Measurements from ENCODE around the gene MBL2. TPM values are rescaled to one million over a fixed set of nuclear protein-coding genes. Genes with fewer than 3 reads are reported as not detected.

The MBL2 gene
- total RNA-seq, 1 experiment from 2014 or later, result not detected

DNA sequence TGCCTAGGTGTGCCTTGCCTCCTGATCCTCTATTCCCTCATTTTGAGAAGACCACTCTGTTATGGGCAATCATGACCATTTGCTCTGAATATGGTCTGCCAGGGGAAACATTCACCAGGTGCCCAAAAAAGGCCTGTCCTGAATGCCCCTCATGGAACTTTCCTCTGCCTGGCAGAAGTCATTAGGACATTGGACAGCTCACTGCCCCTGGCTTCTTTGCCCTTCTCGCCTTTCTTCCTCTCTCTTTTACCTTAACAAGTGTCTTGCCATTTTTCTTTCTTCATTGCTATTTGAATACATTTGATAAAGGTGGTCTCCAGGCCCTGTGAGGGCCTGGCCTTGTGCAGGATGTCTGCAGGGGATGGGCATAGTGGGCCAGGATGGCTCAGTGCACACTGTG, 20.3 kb downstream of the MBL2 start (continued):
- TF ChIP-seq, protein P1, sequence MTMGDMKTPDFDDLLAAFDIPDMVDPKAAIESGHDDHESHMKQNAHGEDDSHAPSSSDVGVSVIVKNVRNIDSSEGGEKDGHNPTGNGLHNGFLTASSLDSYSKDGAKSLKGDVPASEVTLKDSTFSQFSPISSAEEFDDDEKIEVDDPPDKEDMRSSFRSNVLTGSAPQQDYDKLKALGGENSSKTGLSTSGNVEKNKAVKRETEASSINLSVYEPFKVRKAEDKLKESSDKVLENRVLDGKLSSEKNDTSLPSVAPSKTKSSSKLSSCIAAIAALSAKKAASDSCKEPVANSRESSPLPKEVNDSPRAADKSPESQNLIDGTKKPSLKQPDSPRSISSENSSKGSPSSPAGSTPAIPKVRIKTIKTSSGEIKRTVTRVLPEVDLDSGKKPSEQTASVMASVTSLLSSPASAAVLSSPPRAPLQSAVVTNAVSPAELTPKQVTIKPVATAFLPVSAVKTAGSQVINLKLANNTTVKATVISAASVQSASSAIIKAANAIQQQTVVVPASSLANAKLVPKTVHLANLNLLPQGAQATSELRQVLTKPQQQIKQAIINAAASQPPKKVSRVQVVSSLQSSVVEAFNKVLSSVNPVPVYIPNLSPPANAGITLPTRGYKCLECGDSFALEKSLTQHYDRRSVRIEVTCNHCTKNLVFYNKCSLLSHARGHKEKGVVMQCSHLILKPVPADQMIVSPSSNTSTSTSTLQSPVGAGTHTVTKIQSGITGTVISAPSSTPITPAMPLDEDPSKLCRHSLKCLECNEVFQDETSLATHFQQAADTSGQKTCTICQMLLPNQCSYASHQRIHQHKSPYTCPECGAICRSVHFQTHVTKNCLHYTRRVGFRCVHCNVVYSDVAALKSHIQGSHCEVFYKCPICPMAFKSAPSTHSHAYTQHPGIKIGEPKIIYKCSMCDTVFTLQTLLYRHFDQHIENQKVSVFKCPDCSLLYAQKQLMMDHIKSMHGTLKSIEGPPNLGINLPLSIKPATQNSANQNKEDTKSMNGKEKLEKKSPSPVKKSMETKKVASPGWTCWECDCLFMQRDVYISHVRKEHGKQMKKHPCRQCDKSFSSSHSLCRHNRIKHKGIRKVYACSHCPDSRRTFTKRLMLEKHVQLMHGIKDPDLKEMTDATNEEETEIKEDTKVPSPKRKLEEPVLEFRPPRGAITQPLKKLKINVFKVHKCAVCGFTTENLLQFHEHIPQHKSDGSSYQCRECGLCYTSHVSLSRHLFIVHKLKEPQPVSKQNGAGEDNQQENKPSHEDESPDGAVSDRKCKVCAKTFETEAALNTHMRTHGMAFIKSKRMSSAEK (CRISPR knock-in tag; IDR thresholded peaks at IDR 0.05; ENCODE audit: borderline replicate concordance), result no peak
- TF ChIP-seq TCF7 (CRISPR knock-in tag; IDR thresholded peaks at IDR 0.05; ENCODE audit: low read depth), result no peak
- no peak for TF ChIP-seq ESRRA (CRISPR knock-in tag; IDR thresholded peaks at IDR 0.05; ENCODE audit: borderline replicate concordance)
- TF ChIP-seq ZNF396 (CRISPR knock-in tag; IDR thresholded peaks at IDR 0.05; ENCODE audit: borderline replicate concordance), result no peak

DNA sequence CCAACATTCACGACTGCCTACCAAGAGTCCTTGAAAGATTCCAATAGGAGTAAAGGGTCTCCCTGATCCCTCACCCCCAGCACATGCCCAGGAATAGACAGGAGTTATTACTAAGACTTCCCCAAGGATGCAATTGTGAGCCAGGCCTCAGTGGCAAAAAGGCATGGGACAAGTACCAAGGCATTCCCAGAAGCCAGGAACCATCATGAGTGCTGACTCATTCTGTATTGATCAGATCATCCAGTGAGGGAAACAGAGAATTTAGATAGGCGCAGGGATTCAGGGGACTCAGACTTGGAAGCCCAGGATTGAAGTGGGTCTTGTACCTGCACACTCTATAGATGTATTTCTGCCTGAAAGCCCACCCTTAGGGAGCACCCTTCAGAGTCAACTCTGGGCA, 21.2 kb downstream of the MBL2 start:
- ATAC-seq (no peak), DNase-seq (ENCODE audit: low spot score) (no peak)
- TF ChIP-seq ELF4 (CRISPR knock-in tag; IDR thresholded peaks at IDR 0.05; ENCODE audit: low read depth), result no peak
- TF ChIP-seq, protein P2, sequence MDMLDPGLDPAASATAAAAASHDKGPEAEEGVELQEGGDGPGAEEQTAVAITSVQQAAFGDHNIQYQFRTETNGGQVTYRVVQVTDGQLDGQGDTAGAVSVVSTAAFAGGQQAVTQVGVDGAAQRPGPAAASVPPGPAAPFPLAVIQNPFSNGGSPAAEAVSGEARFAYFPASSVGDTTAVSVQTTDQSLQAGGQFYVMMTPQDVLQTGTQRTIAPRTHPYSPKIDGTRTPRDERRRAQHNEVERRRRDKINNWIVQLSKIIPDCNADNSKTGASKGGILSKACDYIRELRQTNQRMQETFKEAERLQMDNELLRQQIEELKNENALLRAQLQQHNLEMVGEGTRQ (CRISPR knock-in tag; IDR thresholded peaks at IDR 0.05), result no peak
- no peak for TF ChIP-seq CBFB (CRISPR knock-in tag; IDR thresholded peaks at IDR 0.05; ENCODE audit: low read depth)
- no peak for TF ChIP-seq ZBTB21 (CRISPR knock-in tag; IDR thresholded peaks at IDR 0.05; ENCODE audit: borderline replicate concordance)
- no peak for TF ChIP-seq ZNF263 (CRISPR knock-in tag; IDR thresholded peaks at IDR 0.05; ENCODE audit: low read depth)
- TF ChIP-seq, protein P3, sequence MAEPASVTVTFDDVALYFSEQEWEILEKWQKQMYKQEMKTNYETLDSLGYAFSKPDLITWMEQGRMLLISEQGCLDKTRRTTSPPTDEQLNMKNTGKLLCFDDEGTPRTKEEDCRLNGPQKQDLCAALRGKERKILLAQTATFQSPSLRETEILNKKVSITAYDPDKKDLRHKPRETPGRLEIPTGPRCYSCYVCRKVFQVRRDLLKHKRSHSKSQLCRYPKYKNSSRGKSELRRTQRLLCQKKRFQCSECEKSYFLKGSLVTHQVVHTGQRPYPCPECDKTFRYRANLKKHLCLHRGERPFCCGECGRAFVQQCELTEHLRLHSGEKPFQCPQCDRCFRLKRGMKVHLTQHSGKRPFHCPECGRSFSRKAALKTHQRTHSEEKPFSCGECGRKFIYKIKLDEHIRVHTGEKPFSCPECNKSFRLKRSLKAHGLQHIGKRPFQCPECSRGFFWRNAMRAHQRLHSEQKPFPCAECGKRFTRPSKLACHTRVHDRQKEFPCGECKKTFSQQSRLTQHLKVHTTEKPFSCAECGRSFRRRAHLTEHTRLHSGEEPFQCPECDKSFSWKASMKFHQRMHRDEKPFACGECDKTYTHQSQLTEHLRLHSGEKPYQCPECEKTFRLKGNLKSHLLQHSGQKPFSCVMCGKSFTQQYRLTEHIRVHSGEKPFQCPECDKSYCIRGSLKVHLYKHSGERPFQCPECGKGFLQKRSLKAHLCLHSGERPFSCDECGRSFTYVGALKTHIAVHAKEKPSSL (CRISPR knock-in tag; conservative IDR thresholded peaks at IDR 0.05), result no peak
- TF ChIP-seq IRF2 (CRISPR knock-in tag; IDR thresholded peaks at IDR 0.05; ENCODE audit: borderline replicate concordance, low read depth), result no peak
- TF ChIP-seq, protein P4, sequence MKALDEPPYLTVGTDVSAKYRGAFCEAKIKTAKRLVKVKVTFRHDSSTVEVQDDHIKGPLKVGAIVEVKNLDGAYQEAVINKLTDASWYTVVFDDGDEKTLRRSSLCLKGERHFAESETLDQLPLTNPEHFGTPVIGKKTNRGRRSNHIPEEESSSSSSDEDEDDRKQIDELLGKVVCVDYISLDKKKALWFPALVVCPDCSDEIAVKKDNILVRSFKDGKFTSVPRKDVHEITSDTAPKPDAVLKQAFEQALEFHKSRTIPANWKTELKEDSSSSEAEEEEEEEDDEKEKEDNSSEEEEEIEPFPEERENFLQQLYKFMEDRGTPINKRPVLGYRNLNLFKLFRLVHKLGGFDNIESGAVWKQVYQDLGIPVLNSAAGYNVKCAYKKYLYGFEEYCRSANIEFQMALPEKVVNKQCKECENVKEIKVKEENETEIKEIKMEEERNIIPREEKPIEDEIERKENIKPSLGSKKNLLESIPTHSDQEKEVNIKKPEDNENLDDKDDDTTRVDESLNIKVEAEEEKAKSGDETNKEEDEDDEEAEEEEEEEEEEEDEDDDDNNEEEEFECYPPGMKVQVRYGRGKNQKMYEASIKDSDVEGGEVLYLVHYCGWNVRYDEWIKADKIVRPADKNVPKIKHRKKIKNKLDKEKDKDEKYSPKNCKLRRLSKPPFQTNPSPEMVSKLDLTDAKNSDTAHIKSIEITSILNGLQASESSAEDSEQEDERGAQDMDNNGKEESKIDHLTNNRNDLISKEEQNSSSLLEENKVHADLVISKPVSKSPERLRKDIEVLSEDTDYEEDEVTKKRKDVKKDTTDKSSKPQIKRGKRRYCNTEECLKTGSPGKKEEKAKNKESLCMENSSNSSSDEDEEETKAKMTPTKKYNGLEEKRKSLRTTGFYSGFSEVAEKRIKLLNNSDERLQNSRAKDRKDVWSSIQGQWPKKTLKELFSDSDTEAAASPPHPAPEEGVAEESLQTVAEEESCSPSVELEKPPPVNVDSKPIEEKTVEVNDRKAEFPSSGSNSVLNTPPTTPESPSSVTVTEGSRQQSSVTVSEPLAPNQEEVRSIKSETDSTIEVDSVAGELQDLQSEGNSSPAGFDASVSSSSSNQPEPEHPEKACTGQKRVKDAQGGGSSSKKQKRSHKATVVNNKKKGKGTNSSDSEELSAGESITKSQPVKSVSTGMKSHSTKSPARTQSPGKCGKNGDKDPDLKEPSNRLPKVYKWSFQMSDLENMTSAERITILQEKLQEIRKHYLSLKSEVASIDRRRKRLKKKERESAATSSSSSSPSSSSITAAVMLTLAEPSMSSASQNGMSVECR (CRISPR knock-in tag; IDR thresholded peaks at IDR 0.05; ENCODE audit: borderline replicate concordance), result no peak
- no peak for TF ChIP-seq RORB (CRISPR knock-in tag; IDR thresholded peaks at IDR 0.05)
- TF ChIP-seq ZNF416 (CRISPR knock-in tag; IDR thresholded peaks at IDR 0.05), result no peak
- TF ChIP-seq, protein P5, sequence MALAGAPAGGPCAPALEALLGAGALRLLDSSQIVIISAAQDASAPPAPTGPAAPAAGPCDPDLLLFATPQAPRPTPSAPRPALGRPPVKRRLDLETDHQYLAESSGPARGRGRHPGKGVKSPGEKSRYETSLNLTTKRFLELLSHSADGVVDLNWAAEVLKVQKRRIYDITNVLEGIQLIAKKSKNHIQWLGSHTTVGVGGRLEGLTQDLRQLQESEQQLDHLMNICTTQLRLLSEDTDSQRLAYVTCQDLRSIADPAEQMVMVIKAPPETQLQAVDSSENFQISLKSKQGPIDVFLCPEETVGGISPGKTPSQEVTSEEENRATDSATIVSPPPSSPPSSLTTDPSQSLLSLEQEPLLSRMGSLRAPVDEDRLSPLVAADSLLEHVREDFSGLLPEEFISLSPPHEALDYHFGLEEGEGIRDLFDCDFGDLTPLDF (CRISPR knock-in tag; IDR thresholded peaks at IDR 0.05), result no peak
- TF ChIP-seq MYBL2 (CRISPR knock-in tag; IDR thresholded peaks at IDR 0.05), result no peak
- no peak for TF ChIP-seq TEAD4 (CRISPR knock-in tag; IDR thresholded peaks at IDR 0.05)
- TF ChIP-seq JUN (CRISPR knock-in tag; IDR thresholded peaks at IDR 0.05), result no peak
- no peak for TF ChIP-seq HMGA2 (CRISPR knock-in tag; IDR thresholded peaks at IDR 0.05)
- TF ChIP-seq, protein P6, sequence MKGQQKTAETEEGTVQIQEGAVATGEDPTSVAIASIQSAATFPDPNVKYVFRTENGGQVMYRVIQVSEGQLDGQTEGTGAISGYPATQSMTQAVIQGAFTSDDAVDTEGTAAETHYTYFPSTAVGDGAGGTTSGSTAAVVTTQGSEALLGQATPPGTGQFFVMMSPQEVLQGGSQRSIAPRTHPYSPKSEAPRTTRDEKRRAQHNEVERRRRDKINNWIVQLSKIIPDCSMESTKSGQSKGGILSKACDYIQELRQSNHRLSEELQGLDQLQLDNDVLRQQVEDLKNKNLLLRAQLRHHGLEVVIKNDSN (CRISPR knock-in tag; IDR thresholded peaks at IDR 0.05), result no peak
- TF ChIP-seq, protein P7, sequence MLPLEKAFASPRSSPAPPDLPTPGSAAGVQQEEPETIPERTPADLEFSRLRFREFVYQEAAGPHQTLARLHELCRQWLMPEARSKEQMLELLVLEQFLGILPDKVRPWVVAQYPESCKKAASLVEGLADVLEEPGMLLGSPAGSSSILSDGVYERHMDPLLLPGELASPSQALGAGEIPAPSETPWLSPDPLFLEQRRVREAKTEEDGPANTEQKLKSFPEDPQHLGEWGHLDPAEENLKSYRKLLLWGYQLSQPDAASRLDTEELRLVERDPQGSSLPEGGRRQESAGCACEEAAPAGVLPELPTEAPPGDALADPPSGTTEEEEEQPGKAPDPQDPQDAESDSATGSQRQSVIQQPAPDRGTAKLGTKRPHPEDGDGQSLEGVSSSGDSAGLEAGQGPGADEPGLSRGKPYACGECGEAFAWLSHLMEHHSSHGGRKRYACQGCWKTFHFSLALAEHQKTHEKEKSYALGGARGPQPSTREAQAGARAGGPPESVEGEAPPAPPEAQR (CRISPR knock-in tag; IDR thresholded peaks at IDR 0.05), result no peak
- Mint-ChIP-seq H3K9me3 (peaks cover 30% of the 10 kb centered on the region), H3K27ac (no peak overlapping the region), H3K27me3 (ENCODE audit: low read depth) (no peaks in the 10 kb centered on the region), H3K4me1 (no peaks in the 10 kb centered on the region), H3K4me3 (no peak overlapping the region), H3K36me3 (no peaks in the 10 kb centered on the region)
- ChIA-PET POLR2A (no interaction called here), CTCF (interaction anchor here (1.0 kb wide), 1 partner anchor 27 kb away, joined by 3 read pairs; no protein-coding TSS in a partner anchor)

Measured in WTC11 (cell line).